Liver (tissue), 9 donors: ENCODE measurements around the gene NLGN1. TPM values are rescaled to one million over a fixed set of nuclear protein-coding genes. Genes with fewer than 3 reads are reported as not detected.

Experiments used
- DNase-seq: peaks from one replicate; pipeline ENCODE4 v3.0.0-alpha.2; 2017; ENCODE audit warnings: low spot score
- H3K27ac ChIP-seq, 2 donors: one replicate each; pipeline ENCODE4 v1.7.0; 2013; ENCODE audit warnings: inconsistent platforms in 2 of 2, low read length in 2 of 2, control low read depth in 1 of 2, low read depth in 1 of 2, mild to moderate bottlenecking in 1 of 2
- H3K27me3 ChIP-seq, 4 donors: one replicate each; pipeline versions ENCODE4 v1.6.1 to v1.7.0; 2013; ENCODE audit warnings: low read length in 3 of 4, inconsistent platforms in 1 of 4, mild to moderate bottlenecking in 1 of 4, moderate library complexity in 1 of 4; ENCODE audit not compliant: control insufficient read depth in 4 of 4, insufficient read depth in 4 of 4
- H3K36me3 ChIP-seq, 4 donors: one replicate each; pipeline versions ENCODE4 v1.6.1 to v1.7.0; 2013; ENCODE audit warnings: low read length in 3 of 4, mild to moderate bottlenecking in 3 of 4, low read depth in 1 of 4, moderate library complexity in 1 of 4; ENCODE audit not compliant: control insufficient read depth in 4 of 4, insufficient read depth in 3 of 4
- H3K4me1 ChIP-seq, 4 donors: one replicate each; pipeline versions ENCODE4 v1.6.1 to v1.7.0; 2013; ENCODE audit warnings: low read length in 3 of 4, mild to moderate bottlenecking in 3 of 4, moderate library complexity in 1 of 4; ENCODE audit not compliant: control insufficient read depth in 4 of 4, insufficient read depth in 4 of 4
- H3K4me3 ChIP-seq, 3 donors: one replicate each; pipeline versions ENCODE4 v1.6.1 to v1.7.0; 2013; ENCODE audit warnings: low read length in 3 of 3, control low read depth in 1 of 3, low read depth in 1 of 3, mild to moderate bottlenecking in 1 of 3
- H3K9ac ChIP-seq, 2 donors: one replicate each; pipeline ENCODE4 v1.7.0; 2013; ENCODE audit warnings: low read length in 2 of 2, mild to moderate bottlenecking in 2 of 2, moderate library complexity in 2 of 2, control low read depth in 1 of 2, low read depth in 1 of 2
- H3K9me3 ChIP-seq, 4 donors: one replicate each; pipeline versions ENCODE4 v1.6.1 to v1.7.0; 2013; ENCODE audit warnings: low read length in 3 of 4; ENCODE audit not compliant: control insufficient read depth in 4 of 4
- CTCF ChIP-seq: fragments of 150-350 bp; IDR thresholded peaks from 2 replicates; pipeline ENCODE4 v1.5.1; 2017; ENCODE audit warnings: improper control_type of control experiment, low read depth, low read length; ENCODE audit not compliant: missing input control
- FOXA1 ChIP-seq: IDR thresholded peaks from 2 replicates; pipeline ENCODE4 v1.6.1; 2016; ENCODE audit warnings: antibody characterized with exemption
- FOXA2 ChIP-seq: IDR thresholded peaks from 2 replicates; pipeline ENCODE4 v1.6.1; 2016; ENCODE audit warnings: antibody characterized with exemption
- GABPA ChIP-seq, 2 donors: IDR thresholded peaks in 1 of 2; conservative IDR thresholded peaks in 1 of 2; 2 replicates each; pipeline ENCODE4 v1.6.1; 2016; ENCODE audit warnings: antibody characterized with exemption in 2 of 2, mild to moderate bottlenecking in 1 of 2, moderate library complexity in 1 of 2
- RAD21 ChIP-seq, 2 donors: IDR thresholded peaks; 2 replicates each; pipeline ENCODE4 v1.6.1; 2016; ENCODE audit warnings: antibody characterized with exemption in 2 of 2, mild to moderate bottlenecking in 2 of 2
- REST ChIP-seq: IDR thresholded peaks from 2 replicates; pipeline ENCODE4 v1.6.1; 2016; ENCODE audit warnings: antibody characterized with exemption, mild to moderate bottlenecking
- YY1 ChIP-seq: IDR thresholded peaks from 2 replicates; pipeline ENCODE4 v1.6.1; 2016; ENCODE audit warnings: antibody characterized with exemption, mild to moderate bottlenecking
- ZBTB33 ChIP-seq: IDR thresholded peaks from 2 replicates; pipeline ENCODE4 v1.6.1; 2016; ENCODE audit warnings: antibody characterized with exemption
- WGBS: extraction: QIAGEN DNeasy Blood & Tissue Kit; methylation state at CpG from one replicate; pipeline ENCODE4 v1.1.7; 2013; 5-methylcytosine and 5-hydroxymethylcytosine counted together
- polyA plus RNA-seq, 2 donors: library from polyadenylated mRNA; stranded (reverse) in 1 of 2; unstranded in 1 of 2; fragments of 200-250 nt in 1 of 2; fragments of >200 nt in 1 of 2; fragmentation: Nextera tagmentation in 1 of 2; extraction: Ambion mirVana in 1 of 2; gene quantifications; one replicate each; pipeline versions ENCODE4 v1.2.1 to v1.2.3, GENCODE V29; 2013 to 2015
- total RNA-seq, 2 donors: library from RNA; depleted of rRNA; stranded (reverse); fragments of >200 nt; gene quantifications; one replicate each; pipeline ENCODE4 v1.2.3, GENCODE V29; 2014
- donor health status: healthy.
- donor health status: healthy.
- donor health status: healthy.
- donor health status: healthy.
- donor health status: healthy.

Gene NLGN1
- total and polyA plus RNA-seq, 4 donors: 0.02 to 0.67 (median 0.37) TPM; not detected in 1

DNA sequence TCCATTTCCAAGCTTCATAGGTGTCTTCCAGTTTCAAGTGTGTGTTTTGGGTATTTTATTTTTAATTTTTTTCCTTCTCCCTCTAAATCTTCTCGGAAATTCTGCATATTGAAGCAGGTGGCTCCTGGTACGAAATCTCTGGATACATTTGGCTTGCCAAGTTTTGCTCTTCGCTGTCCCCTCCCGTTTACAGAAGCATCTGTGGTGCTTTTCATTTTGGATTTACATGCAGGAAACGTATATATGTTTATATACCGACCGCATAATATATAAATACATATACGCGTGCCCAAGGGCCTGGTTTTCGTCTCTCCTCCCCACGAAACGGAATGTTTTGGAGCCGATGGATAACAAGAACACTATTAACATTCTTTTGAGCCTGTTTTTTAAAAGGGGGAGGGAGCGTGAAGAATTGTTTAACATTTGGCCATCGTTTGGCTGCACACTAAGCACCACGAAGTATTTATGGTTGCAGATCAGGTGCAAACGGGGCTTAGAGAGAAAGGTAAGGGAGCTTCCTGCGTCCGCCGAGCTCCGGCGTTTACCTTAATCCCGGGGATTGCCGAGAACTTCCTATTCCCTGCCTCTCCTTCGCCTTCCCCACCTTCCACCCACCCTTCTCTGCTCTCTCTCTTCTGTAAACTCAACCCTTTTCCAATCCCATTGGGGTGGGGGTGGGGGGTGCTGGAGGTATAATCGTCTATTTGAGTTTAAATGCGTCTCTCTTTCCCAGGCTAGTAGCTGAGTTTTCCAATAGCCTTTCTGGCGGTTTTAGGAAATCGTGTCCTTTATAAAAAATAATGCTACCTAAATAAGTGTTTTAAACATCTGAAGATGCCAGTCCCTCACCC lies 1.1 kb upstream of the NLGN1 start (continued):
- TF ChIP-seq REST (no peak), RAD21 (IDR thresholded peaks at IDR 0.05) (no peak)

DNA sequence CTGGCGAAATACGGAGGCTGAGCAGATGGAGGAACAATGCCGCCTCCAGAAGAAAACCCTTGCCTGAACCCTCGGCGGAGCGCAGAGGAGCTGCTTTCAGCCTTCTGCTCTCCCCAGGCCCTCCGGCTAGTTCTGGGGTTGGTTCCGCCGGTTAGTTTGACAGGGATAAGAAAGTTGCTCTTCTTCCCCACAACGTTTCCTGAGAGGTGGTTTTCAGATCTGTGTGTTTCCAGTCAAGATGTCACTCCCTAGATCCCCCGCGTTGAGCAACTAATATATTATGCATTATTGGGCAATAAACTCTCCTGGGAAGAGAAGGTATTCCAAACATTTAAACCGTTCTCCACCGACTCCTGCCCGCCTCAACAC lies 551 bp downstream of the NLGN1 start:
- peaks cover 5 to 32% (median 22%) of the 10 kb centered on the region in 4 donors for H3K4me1 ChIP-seq
- TF ChIP-seq FOXA2 (no peak), GABPA (IDR thresholded peaks at IDR 0.05 in 1 of 2, conservative IDR thresholded peaks at IDR 0.05 in 1 of 2) (no peak), REST (no peak), FOXA1 (no peak), CTCF (no peak), ZBTB33 (no peak), YY1 (no peak)
- H3K27me3 ChIP-seq: peaks cover 0 to 16% (median 9%) of the 10 kb centered on the region in 4 donors
- H3K27ac ChIP-seq: no peak overlapping the region
- H3K4me3 ChIP-seq: peak overlapping the region in 2 of 3 donors; percentile 12 to 47
- no peak overlapping the region for H3K9ac ChIP-seq
- H3K36me3 ChIP-seq: no peaks in the 10 kb centered on the region
- H3K9me3 ChIP-seq: no peaks in the 10 kb centered on the region
- DNase-seq: no peak
- WGBS: 9% methylated on average over 15 of the region's 15 CpGs
